ENCODE data around the gene UNC119B.
A peak's percentile ranks its signal among the peaks of the same experiment; 100 is the strongest.

Gene UNC119B

GRCh38 chr12:120688527-120689071, 21.7 kb upstream of the UNC119B start:
- H3K4me3 ChIP-seq (ENCODE audit: low read depth, low read length): peak overlapping the region; percentile 80
- no peak for DNase-seq (ENCODE audit: low read depth)
- no peak for TF ChIP-seq CTCF (IDR thresholded peaks at IDR 0.05; ENCODE audit: low read depth, low read length, missing control alignments)
- in situ Hi-C loops (cut with HindIII; ENCODE audit: low sequenced_read_pairs): no loop called here

GRCh38 chr12:120689397-120690082, 20.7 kb upstream of the UNC119B start:
- DNase-seq (ENCODE audit: low read depth): no peak
- no peak for TF ChIP-seq CTCF (IDR thresholded peaks at IDR 0.05; ENCODE audit: low read depth, low read length, missing control alignments)
- in situ Hi-C loops (cut with HindIII; ENCODE audit: low sequenced_read_pairs): no loop called here
- H3K4me3 ChIP-seq (ENCODE audit: low read depth, low read length): peak overlapping the region; percentile 80

- TF ChIP-seq CTCF (IDR thresholded peaks at IDR 0.05; ENCODE audit: low read depth, low read length, missing control alignments): no peak
- in situ Hi-C loops (cut with HindIII; ENCODE audit: low sequenced_read_pairs): no loop called here
- DNase-seq (ENCODE audit: low read depth): no peak
- no peak overlapping the region for H3K4me3 ChIP-seq (ENCODE audit: low read depth, low read length)
Observed at GRCh38 chr12:120690083-120690450, 20.2 kb upstream of the UNC119B start.

GRCh38 chr12:120690978-120691377, 19.3 kb upstream of the UNC119B start:
- no peak for DNase-seq (ENCODE audit: low read depth)
- TF ChIP-seq CTCF (IDR thresholded peaks at IDR 0.05; ENCODE audit: low read depth, low read length, missing control alignments): no peak
- no peak overlapping the region for H3K4me3 ChIP-seq (ENCODE audit: low read depth, low read length)
- in situ Hi-C loops (cut with HindIII; ENCODE audit: low sequenced_read_pairs): no loop called here

- in situ Hi-C loops (cut with HindIII; ENCODE audit: low sequenced_read_pairs): no loop called here
- DNase-seq (ENCODE audit: low read depth): no peak
- H3K4me3 ChIP-seq (ENCODE audit: low read depth, low read length): no peak overlapping the region
- TF ChIP-seq CTCF (IDR thresholded peaks at IDR 0.05; ENCODE audit: low read depth, low read length, missing control alignments): no peak
Observed at GRCh38 chr12:120692524-120693033, 17.7 kb upstream of the UNC119B start.

- no peak overlapping the region for H3K4me3 ChIP-seq (ENCODE audit: low read depth, low read length)
- in situ Hi-C loops (cut with HindIII; ENCODE audit: low sequenced_read_pairs): no loop called here
- TF ChIP-seq CTCF (IDR thresholded peaks at IDR 0.05; ENCODE audit: low read depth, low read length, missing control alignments): no peak
- DNase-seq (ENCODE audit: low read depth): no peak
Observed at GRCh38 chr12:120693848-120694247, 16.4 kb upstream of the UNC119B start.
